Psoas muscle (tissue), 8 donors: ENCODE data around the gene SLC24A3. TPM values are rescaled to one million over a fixed set of nuclear protein-coding genes. Genes with fewer than 3 reads are reported as not detected.
A peak's percentile ranks its signal among the peaks of the same experiment; 100 is the strongest.

Source experiments
- ATAC-seq, 4 donors: fragments of 200-7000 bp; cut with Tn5 transposase; one replicate each; pipeline ENCODE4 v1.9.1; 2020; ENCODE audit warnings: moderate library complexity in 3 of 4, mild to moderate bottlenecking in 2 of 4
- DNase-seq, 2 donors: peaks; one replicate each; pipeline ENCODE4 v3.0.0-alpha.2; 2020
- H3K27ac ChIP-seq: fragments of 200-600 bp; one replicate; pipeline ENCODE4 v1.8.0; 2022
- H3K27me3 ChIP-seq, 3 donors: fragments of 200-600 bp in 1 of 3; one replicate each; pipeline versions ENCODE4 v1.6.1 to v1.8.0; 2013 to 2022; ENCODE audit warnings: low read length in 2 of 3, mild to moderate bottlenecking in 2 of 3, moderate library complexity in 1 of 3; ENCODE audit not compliant: insufficient read depth in 3 of 3
- H3K36me3 ChIP-seq, 2 donors: fragments of 200-600 bp in 1 of 2; one replicate each; pipeline versions ENCODE4 v1.6.1 to v1.8.0; 2013 to 2022; ENCODE audit warnings: low read depth in 1 of 2, mild to moderate bottlenecking in 1 of 2, moderate library complexity in 1 of 2; ENCODE audit not compliant: insufficient read depth in 1 of 2
- H3K4me1 ChIP-seq: fragments of 200-600 bp; one replicate; pipeline ENCODE4 v1.8.0; 2022
- H3K4me3 ChIP-seq: fragments of 200-600 bp; one replicate; pipeline ENCODE4 v1.8.0; 2022; ENCODE audit warnings: mild to moderate bottlenecking
- H3K9me3 ChIP-seq: fragments of 200-600 bp; one replicate; pipeline ENCODE4 v1.8.0; 2022
- WGBS, 3 donors: extraction: QIAGEN DNeasy Blood & Tissue Kit; methylation state at CpG; one replicate each; pipeline versions ENCODE4 v1.1.6 to v1.1.7; 2013; 5-methylcytosine and 5-hydroxymethylcytosine counted together
- intact Hi-C, 2 donors: fragments of 100-400 bp; cut with DNase I; formaldehyde crosslinking; loops; one replicate each; pipeline versions ENCODE4 v1.11.0 to v1.14.2; 2022
- polyA plus RNA-seq, 3 donors: library from polyadenylated mRNA; stranded (reverse); fragments of 200-250 nt; gene quantifications; one replicate each; pipeline ENCODE4 v1.2.3, GENCODE V29; 2013
- total RNA-seq, 4 donors: library from RNA; stranded (reverse); fragmentation: NEBNext Ultra II Directional in 2 of 4; extraction: Animal tissue kit (Norgen Biotek cat#: 25700) in 2 of 4; gene quantifications; one replicate each; pipeline versions ENCODE4 v1.2.1 to v1.2.4, GENCODE V29; 2021 to 2023
- TF ChIP-seq, protein P1 (sequence below): fragments of 200-600 bp; IDR thresholded peaks from one replicate; pipeline ENCODE4 v1.8.0; 2022; ENCODE audit warnings: antibody characterized with exemption
- donor health status: healthy with polysubstance abuse.
- donor health status: DM: no; HTN: no; CAD: no; lungs with moderate emphysema.
- donor health status: Bipolar disorder and iron deficiency.
- donor health status: healthy.
- donor health status: DM: yes; HTN: yes; CAD: no.
- donor health status: DM: no; HTN: no; CAD: no.
- donor health status: DM: no; HTN: no; CAD: no.
- donor health status: DM: yes; HTN: yes; CAD: no.

SLC24A3 gene
- total and polyA plus RNA-seq, 7 donors, result 3.0 to 24.4 (median 8.2) TPM

DNA sequence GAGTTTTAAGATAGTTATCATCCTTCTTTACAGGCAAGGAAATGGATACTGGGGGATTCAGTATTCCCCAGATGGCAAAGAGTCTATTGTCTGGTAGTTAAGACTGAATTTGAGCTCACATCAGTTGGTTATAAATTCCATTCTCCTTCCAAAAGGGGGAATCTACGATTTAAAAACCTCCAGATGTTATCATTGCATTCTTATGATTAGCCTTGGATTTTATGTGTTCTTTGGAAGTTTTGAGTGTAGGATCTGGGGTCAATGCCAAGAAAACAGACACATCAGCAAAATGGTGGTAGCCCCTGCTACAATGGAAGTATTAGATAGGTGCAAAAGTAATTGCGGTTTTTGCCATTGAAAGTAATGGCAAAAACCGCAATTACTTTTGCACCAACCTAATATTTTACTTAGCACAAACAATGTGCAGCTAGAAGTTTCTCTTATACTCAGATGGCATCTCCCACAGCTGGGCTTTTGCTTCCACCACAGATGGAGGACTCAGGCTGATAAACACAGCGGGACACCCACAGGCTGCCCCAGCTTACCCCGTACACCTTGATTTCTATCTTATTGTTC, 377.4 kb downstream of the SLC24A3 start:
- intact Hi-C loops, result loop anchor here in 1 of 2 donors (10.0 kb wide), 1 partner anchor 245 kb away; no protein-coding TSS in a partner anchor

DNA sequence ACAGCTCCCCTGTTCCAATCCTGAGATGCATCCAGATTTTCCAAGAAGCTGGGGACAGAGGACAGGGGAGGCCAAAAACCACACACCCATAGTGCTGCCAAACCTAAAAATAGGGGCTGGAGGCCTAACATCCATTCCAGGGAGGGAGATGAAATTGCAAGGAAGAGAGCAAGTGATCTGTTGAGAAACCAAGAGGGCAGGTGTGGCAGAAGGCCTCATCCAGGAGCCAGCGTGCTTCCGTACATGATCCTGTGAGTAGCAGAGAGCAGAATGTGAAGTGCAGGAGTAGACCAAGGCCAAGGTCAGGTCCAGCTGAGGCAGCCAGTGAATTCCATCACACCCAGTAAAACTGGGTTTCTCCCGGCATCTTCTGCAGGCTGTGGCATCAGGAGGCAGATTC, 377.9 kb downstream of the SLC24A3 start:
- Histone ChIP-seq H3K36me3 (no peaks in the 10 kb centered on the region), H3K9me3 (no peaks in the 10 kb centered on the region), H3K4me1 (peaks cover 6% of the 10 kb centered on the region), H3K27me3 (no peaks in the 10 kb centered on the region), H3K27ac (peak overlapping the region; percentile 7), H3K4me3 (no peak overlapping the region)
- TF ChIP-seq, protein P1, sequence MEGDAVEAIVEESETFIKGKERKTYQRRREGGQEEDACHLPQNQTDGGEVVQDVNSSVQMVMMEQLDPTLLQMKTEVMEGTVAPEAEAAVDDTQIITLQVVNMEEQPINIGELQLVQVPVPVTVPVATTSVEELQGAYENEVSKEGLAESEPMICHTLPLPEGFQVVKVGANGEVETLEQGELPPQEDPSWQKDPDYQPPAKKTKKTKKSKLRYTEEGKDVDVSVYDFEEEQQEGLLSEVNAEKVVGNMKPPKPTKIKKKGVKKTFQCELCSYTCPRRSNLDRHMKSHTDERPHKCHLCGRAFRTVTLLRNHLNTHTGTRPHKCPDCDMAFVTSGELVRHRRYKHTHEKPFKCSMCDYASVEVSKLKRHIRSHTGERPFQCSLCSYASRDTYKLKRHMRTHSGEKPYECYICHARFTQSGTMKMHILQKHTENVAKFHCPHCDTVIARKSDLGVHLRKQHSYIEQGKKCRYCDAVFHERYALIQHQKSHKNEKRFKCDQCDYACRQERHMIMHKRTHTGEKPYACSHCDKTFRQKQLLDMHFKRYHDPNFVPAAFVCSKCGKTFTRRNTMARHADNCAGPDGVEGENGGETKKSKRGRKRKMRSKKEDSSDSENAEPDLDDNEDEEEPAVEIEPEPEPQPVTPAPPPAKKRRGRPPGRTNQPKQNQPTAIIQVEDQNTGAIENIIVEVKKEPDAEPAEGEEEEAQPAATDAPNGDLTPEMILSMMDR, result no peak
- ATAC-seq, result peak in 3 of 4 donors; percentile 54 to 85 (median 54)
- intact Hi-C loops, result no loop called here
- 36 to 81% (median 37%) methylated on average over 3 of the region's 3 CpGs for WGBS, 3 donors
- DNase-seq, result no peak

More for the DNA sequence above, 377.4 kb downstream of the SLC24A3 start:
- Histone ChIP-seq H3K27me3 (no peaks in the 10 kb centered on the region), H3K27ac (peak overlapping the region; percentile 7), H3K4me1 (peaks cover 6% of the 10 kb centered on the region), H3K36me3 (no peaks in the 10 kb centered on the region), H3K4me3 (no peak overlapping the region), H3K9me3 (no peaks in the 10 kb centered on the region)
- TF ChIP-seq, protein P1, result no peak
- no peak for ATAC-seq
- WGBS, 3 donors, result 70 to 79% (median 75%) methylated on average over 5 of the region's 5 CpGs
- no peak for DNase-seq

DNA sequence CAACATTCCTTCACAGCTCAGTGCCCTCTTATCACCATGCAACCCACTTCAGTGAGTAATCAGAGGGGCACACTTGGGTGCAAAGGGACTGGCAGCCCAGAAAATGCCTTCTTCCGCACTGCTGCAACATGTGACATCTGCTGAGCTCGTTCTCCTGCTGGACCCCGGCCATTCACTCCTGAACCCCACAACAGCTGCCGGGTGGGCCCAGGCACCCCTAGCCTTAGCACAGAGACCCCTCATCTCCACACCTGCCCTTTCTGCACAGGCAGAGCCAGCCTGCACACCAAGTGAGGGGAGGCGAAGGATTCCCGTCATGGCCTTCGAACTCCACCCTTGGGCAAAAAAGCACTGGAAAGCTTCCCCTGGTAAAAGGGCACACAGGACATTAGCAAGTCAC, 381.3 kb downstream of the SLC24A3 start:
- H3K27ac ChIP-seq, result no peak overlapping the region
- H3K4me3 ChIP-seq, result no peak overlapping the region
- TF ChIP-seq, protein P1, result no peak
- H3K4me1 ChIP-seq, result peaks cover 3% of the 10 kb centered on the region
- no peaks in the 10 kb centered on the region for H3K36me3 ChIP-seq
- 92 to 94% (median 92%) methylated on average over 7 of the region's 7 CpGs for WGBS, 3 donors
- intact Hi-C loops, result no loop called here
- no peaks in the 10 kb centered on the region for H3K27me3 ChIP-seq
- H3K9me3 ChIP-seq, result no peaks in the 10 kb centered on the region
- DNase-seq (no peak), ATAC-seq (no peak)

DNA sequence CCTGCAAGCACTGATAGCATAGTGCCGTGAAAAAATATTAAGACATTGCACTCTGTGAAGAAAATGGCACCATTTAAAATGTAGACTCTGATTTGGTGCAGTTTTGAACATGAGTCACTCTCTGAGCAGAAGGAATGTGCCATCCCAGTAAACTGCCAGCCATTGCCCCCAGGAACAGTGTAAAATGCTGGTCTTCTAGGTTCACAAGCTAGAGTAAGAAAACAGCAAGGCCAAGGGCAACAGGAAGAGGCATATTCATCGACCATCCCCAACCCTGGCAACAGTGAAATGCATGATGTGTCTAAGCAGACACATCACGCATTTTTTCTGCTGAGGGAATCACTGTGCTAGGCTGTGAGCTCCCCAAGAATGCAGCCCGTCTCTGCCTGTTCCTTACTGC, 382.5 kb downstream of the SLC24A3 start:
- ATAC-seq (no peak), DNase-seq (no peak)
- H3K9me3 ChIP-seq, result no peaks in the 10 kb centered on the region
- no peaks in the 10 kb centered on the region for H3K4me1 ChIP-seq
- intact Hi-C loops, result no loop called here
- no peak overlapping the region for H3K4me3 ChIP-seq
- no peaks in the 10 kb centered on the region for H3K36me3 ChIP-seq
- WGBS, 3 donors, result 83 to 91% (median 86%) methylated on average over 4 of the region's 4 CpGs
- H3K27ac ChIP-seq, result no peak overlapping the region
- TF ChIP-seq, protein P1, result no peak
- H3K27me3 ChIP-seq, result no peaks in the 10 kb centered on the region
